ENCODE data around the gene CEP295NL. TPM values are rescaled to one million over a fixed set of nuclear protein-coding genes. Genes with fewer than 3 reads are reported as not detected.
A peak's percentile ranks its signal among the peaks of the same experiment; 100 is the strongest.

Gene CEP295NL
- total and polyA plus RNA-seq, 12 donors: 0.04 to 2.6 (median 0.82) TPM

DNA sequence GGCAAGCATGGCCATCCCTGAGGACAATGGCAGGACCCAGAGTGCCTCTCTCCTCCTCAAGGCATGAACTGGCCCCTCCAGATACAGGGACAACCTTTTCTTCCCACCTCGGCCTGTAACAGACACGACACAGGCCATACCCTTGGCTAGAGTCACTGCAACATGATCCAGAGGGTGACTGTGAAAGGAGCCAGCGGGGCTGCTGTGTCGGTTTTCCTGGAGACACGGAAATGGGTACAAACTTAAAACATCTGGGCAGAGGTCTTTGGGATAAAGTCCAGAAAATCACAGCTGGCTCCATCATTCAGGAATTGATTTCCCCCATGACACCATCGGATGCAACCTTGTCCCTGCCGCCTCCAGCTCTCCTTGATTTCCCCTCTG lies 5.3 kb downstream of the CEP295NL start:
- TF ChIP-seq, protein P1, sequence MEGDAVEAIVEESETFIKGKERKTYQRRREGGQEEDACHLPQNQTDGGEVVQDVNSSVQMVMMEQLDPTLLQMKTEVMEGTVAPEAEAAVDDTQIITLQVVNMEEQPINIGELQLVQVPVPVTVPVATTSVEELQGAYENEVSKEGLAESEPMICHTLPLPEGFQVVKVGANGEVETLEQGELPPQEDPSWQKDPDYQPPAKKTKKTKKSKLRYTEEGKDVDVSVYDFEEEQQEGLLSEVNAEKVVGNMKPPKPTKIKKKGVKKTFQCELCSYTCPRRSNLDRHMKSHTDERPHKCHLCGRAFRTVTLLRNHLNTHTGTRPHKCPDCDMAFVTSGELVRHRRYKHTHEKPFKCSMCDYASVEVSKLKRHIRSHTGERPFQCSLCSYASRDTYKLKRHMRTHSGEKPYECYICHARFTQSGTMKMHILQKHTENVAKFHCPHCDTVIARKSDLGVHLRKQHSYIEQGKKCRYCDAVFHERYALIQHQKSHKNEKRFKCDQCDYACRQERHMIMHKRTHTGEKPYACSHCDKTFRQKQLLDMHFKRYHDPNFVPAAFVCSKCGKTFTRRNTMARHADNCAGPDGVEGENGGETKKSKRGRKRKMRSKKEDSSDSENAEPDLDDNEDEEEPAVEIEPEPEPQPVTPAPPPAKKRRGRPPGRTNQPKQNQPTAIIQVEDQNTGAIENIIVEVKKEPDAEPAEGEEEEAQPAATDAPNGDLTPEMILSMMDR (IDR thresholded peaks at IDR 0.05): no peak
- H3K27ac ChIP-seq: peak overlapping the region in 5 of 10 donors; percentile 36 to 67 (median 50)
- ATAC-seq (no peak), DNase-seq (no peak)
- H3K27me3 ChIP-seq: no peaks in the 10 kb centered on the region
- WGBS, 2 donors: 59 to 64% methylated on average over 7 of the region's 7 CpGs
- no peak overlapping the region for H3K4me3 ChIP-seq
- peaks cover 36 to 75% (median 70%) of the 10 kb centered on the region in 9 donors for H3K4me1 ChIP-seq
- intact Hi-C loops (cut with DNase I): no loop called here
- H3K9me3 ChIP-seq: no peaks in the 10 kb centered on the region
- peaks cover 0 to 27% (median 0%) of the 10 kb centered on the region in 9 donors for H3K36me3 ChIP-seq

DNA sequence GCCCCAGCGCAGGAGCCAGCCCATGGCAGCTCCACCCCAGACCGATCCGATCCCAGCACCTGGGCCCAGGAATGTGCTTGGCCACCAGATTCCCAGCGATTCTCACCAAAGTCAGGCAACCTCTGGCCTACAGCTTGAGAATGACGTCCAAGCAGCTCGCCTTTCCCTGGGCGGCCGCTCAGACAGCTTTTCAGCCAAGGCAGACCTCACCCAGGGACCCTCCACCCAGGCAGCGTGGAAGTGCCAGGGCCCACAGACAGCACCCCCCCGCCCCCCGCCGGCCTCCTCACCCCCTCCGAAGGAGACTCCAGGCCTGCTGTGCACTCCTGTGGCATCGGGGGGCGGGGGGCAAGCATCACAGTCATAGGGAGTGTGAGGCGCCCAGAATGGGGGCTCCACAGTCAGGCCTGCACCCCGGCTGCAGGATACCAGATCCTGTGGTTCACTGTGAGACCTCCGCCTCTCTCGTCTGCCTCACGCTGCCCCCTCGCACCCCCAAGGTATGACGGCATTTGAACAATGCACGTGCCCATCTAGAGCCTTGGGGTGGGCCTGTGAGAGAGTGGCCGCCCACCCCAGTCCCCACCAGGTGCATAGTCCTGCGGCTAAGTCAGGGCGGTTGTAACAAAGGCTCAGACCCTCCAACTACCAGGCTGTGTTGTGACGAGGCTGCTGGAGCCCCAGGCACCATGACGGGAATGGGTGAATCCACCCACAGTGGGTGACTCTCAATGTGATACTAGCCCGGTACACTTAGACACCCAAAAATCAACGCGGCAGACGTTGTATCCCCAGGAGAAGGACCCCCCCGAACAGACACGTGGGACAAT lies 6.0 kb downstream of the CEP295NL start:
- Histone ChIP-seq H3K27me3 (no peaks in the 10 kb centered on the region), H3K27ac (peak overlapping the region in 9 of 10 donors; percentile 27 to 71 (median 50)), H3K4me3 (no peak overlapping the region), H3K4me1 (peaks cover 41 to 79% (median 76%) of the 10 kb centered on the region in 9 donors), H3K36me3 (peaks cover 0 to 27% (median 0%) of the 10 kb centered on the region in 9 donors), H3K9me3 (no peaks in the 10 kb centered on the region)
- DNase-seq (no peak), ATAC-seq (peak in 1 of 8 donors; percentile 2)
- intact Hi-C loops (cut with DNase I): no loop called here
- TF ChIP-seq, protein P1 (IDR thresholded peaks at IDR 0.05): no peak
- whole genome bisulfite sequencing, 2 donors: 90% methylated on average over 34 of the region's 34 CpGs

DNA sequence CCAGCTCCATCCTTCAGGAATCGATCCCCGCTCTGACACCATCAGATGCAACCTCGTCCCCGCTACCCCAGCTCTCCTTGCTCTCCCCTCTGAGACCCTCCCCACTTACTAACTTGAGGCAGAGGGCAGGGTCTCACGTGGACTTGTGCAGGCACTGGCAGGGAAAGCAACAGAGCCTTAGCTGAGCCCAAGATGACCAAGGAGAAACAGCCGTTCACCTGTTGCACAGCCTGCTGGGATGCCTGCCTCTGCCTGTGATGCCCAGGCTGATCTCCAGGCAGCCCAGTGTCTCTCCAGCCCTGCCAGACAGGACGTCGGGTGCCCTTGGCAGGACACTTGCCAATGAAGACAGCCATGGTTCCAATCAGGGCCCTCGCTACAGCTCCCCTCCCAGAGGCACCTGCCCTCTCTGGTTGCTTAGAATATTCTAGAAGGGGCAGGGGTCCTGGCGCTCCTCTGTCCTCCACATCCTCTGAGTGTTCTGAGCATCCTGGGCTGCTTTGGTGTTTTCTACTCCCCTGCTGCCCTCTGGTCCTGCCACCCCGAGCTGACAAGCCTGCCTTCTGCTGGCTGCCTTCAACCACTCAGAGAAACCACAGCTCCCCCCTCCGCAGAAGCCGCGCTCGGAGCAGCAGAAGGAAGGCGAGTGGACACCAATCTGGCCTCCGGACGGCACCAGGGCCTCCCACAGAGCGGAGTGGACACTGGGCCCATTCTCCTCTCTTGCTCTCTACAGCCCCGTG lies 6.7 kb downstream of the CEP295NL start:
- WGBS, 2 donors: 74% methylated on average over 20 of the region's 20 CpGs
- H3K4me1 ChIP-seq: peaks cover 43 to 87% (median 80%) of the 10 kb centered on the region in 9 donors
- peaks cover 0 to 24% (median 0%) of the 10 kb centered on the region in 9 donors for H3K36me3 ChIP-seq
- intact Hi-C loops (cut with DNase I): no loop called here
- peak overlapping the region in 9 of 10 donors; percentile 27 to 71 (median 61) for H3K27ac ChIP-seq
- H3K27me3 ChIP-seq: no peaks in the 10 kb centered on the region
- peak in 5 of 8 donors; percentile 10 to 25 (median 17) for ATAC-seq
- TF ChIP-seq, protein P1 (IDR thresholded peaks at IDR 0.05): peak in 2 of 9 donors; percentile 8 to 15
- no peak overlapping the region for H3K4me3 ChIP-seq
- DNase-seq: no peak
- H3K9me3 ChIP-seq: no peaks in the 10 kb centered on the region

DNA sequence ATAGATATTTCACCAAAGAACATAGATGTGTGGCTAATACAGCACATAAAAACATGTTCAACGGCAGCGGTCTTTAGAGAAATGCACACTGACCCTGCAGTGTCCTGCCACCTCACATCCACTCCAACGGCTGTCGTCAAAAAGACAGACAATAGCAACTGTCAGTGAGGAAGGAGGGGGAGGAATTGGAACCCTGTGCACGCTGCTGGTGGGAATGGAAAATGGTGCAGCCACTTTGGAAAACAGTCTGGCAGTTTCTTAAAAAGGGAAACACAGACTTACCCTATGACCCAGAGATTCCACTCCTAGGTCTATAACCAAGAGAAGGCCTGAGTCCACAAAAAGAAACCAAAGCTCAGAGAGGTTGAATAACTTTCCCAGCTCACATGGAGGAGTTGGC lies 7.7 kb downstream of the CEP295NL start:
- peaks cover 43 to 95% (median 80%) of the 10 kb centered on the region in 9 donors for H3K4me1 ChIP-seq
- intact Hi-C loops (cut with DNase I): no loop called here
- peak in 3 of 8 donors; percentile 5 to 7 (median 5) for ATAC-seq
- peak overlapping the region in 8 of 10 donors; percentile 41 to 71 (median 63) for H3K27ac ChIP-seq
- TF ChIP-seq, protein P1 (IDR thresholded peaks at IDR 0.05): no peak
- WGBS, 2 donors: 19 to 24% methylated on average over 5 of the region's 5 CpGs
- no peaks in the 10 kb centered on the region for H3K27me3 ChIP-seq
- peaks cover 0 to 19% (median 0%) of the 10 kb centered on the region in 9 donors for H3K36me3 ChIP-seq
- H3K9me3 ChIP-seq: no peaks in the 10 kb centered on the region
- no peak overlapping the region for H3K4me3 ChIP-seq
- DNase-seq: no peak

Data from heart right ventricle (tissue), 16 donors.